Keratinocyte (primary cell): ENCODE data around the gene HHATL. TPM values are rescaled to one million over a fixed set of nuclear protein-coding genes. Genes with fewer than 3 reads are reported as not detected.

ENCODE experiments used
- DNase-seq: peaks from one replicate; pipeline ENCODE4 v3.0.0-alpha.2; 2011; ENCODE audit warnings: low read depth, missing footprints, low spot score
- FAIRE-seq: peaks from 2 replicates; lab custom pipeline; 2011; peaks lifted over from hg19 to GRCh38; lab: Jason Lieb, UNC
- H2AFZ ChIP-seq: 2 replicates; pipeline ENCODE4 v1.6.0; 2012; ENCODE audit warnings: low read length, control low read depth, inconsistent platforms; ENCODE audit not compliant: control insufficient read depth
- H3K27ac ChIP-seq: 2 replicates; pipeline ENCODE4 v1.5.1; 2011; ENCODE audit warnings: low read length; ENCODE audit not compliant: control insufficient read depth, insufficient read depth
- H3K27me3 ChIP-seq: 3 replicates; pipeline ENCODE4 v1.6.0; 2011; ENCODE audit warnings: low read length; ENCODE audit not compliant: control insufficient read depth, insufficient read depth; ENCODE audit errors: extremely low read depth
- H3K36me3 ChIP-seq, 2 experiments: 2 replicates in 1 of 2; 3 replicates in 1 of 2; pipeline ENCODE4 v1.5.1; 2011; ENCODE audit warnings: low read length in 2 of 2, mild to moderate bottlenecking in 1 of 2; ENCODE audit not compliant: control insufficient read depth in 2 of 2, insufficient read depth in 2 of 2; ENCODE audit errors: extremely low read depth in 1 of 2
- H3K4me1 ChIP-seq: 3 replicates; pipeline ENCODE4 v1.5.1; 2011; ENCODE audit warnings: low read length; ENCODE audit not compliant: control insufficient read depth, insufficient read depth; ENCODE audit errors: extremely low read depth
- H3K4me2 ChIP-seq: 3 replicates; pipeline ENCODE4 v1.6.0; 2011; ENCODE audit warnings: low read depth, low read length; ENCODE audit not compliant: control insufficient read depth, insufficient read depth; ENCODE audit errors: extremely low read depth
- H3K4me3 ChIP-seq, 3 experiments: fragments of 200-600 bp in 1 of 3; sonication (generic) in 1 of 3; 2 replicates in 2 of 3; 3 replicates in 1 of 3; pipeline ENCODE4 v1.5.1; 2011 to 2016; ENCODE audit warnings: low read length in 3 of 3, mild to moderate bottlenecking in 3 of 3, control low read depth in 2 of 3, inconsistent platforms in 1 of 3, low read depth in 1 of 3, mixed read lengths in 1 of 3, mixed run types in 1 of 3, moderate library complexity in 1 of 3; ENCODE audit not compliant: control insufficient read depth in 2 of 3, insufficient read depth in 2 of 3; ENCODE audit errors: extremely low read depth in 1 of 3
- H3K79me2 ChIP-seq: 2 replicates; pipeline ENCODE4 v1.6.0; 2012; ENCODE audit warnings: low read length; ENCODE audit not compliant: control insufficient read depth, insufficient read depth
- H3K9ac ChIP-seq: 3 replicates; pipeline ENCODE4 v1.6.0; 2011; ENCODE audit warnings: low read length; ENCODE audit not compliant: control insufficient read depth, insufficient read depth; ENCODE audit errors: extremely low read depth
- H3K9me1 ChIP-seq: 3 replicates; pipeline ENCODE4 v1.6.0; 2011; ENCODE audit warnings: low read length; ENCODE audit not compliant: control insufficient read depth, insufficient read depth; ENCODE audit errors: extremely low read depth
- H3K9me3 ChIP-seq: 2 replicates; pipeline ENCODE4 v1.5.1; 2012; ENCODE audit warnings: low read depth, low read length; ENCODE audit not compliant: control insufficient read depth
- H4K20me1 ChIP-seq: 3 replicates; pipeline ENCODE4 v1.6.0; 2011; ENCODE audit warnings: low read length; ENCODE audit not compliant: control insufficient read depth, insufficient read depth; ENCODE audit errors: extremely low read depth
- EZH2 ChIP-seq: IDR thresholded peaks from one replicate; pipeline ENCODE4 v1.6.1; 2012; ENCODE audit warnings: inconsistent platforms, mild to moderate bottlenecking, low read length, moderate library complexity
- dilution Hi-C: fragments of 300-500 bp; cut with MboI; formaldehyde crosslinking; loops from one replicate; pipeline ENCODE4 v1.7.0; 2020; ENCODE audit warnings: low sequenced_read_pairs; ENCODE audit not compliant: extremely low pct_ligation_motif_present
- polyA plus RNA-seq, 5 experiments: library from polyadenylated mRNA; depleted of rRNA in 3 of 5; stranded (reverse) in 3 of 5; stranded (forward) in 1 of 5; unstranded in 1 of 5; fragments of >200 nt; gene quantifications; 1 replicate in 1 of 5; 2 replicates in 3 of 5; 3 replicates in 1 of 5; pipeline versions ENCODE4 v1.2.1 to v1.2.3, GENCODE V29; 2011 to 2012; ENCODE audit warnings: missing spikeins in 2 of 5, low read depth in 1 of 5, low replicate concordance in 1 of 5
- TF ChIP-seq, protein P1 (sequence below), 3 experiments: IDR thresholded peaks in 1 of 3; conservative IDR thresholded peaks in 1 of 3; optimal IDR thresholded peaks in 1 of 3; 2 replicates in 2 of 3; 3 replicates in 1 of 3; pipeline versions ENCODE3 to v1.5.1; 2011; ENCODE audit warnings: low read length in 3 of 3, mild to moderate bottlenecking in 3 of 3, moderate library complexity in 2 of 3, control low read depth in 1 of 3, inconsistent platforms in 1 of 3; ENCODE audit not compliant: insufficient read depth in 2 of 3; ENCODE audit errors: extremely low read depth in 1 of 3

Gene HHATL
- polyA plus RNA-seq, 1 donor (not counting 4 experiments of a cell fraction or from before 2014, with no cell fraction given), result not detected

DNA sequence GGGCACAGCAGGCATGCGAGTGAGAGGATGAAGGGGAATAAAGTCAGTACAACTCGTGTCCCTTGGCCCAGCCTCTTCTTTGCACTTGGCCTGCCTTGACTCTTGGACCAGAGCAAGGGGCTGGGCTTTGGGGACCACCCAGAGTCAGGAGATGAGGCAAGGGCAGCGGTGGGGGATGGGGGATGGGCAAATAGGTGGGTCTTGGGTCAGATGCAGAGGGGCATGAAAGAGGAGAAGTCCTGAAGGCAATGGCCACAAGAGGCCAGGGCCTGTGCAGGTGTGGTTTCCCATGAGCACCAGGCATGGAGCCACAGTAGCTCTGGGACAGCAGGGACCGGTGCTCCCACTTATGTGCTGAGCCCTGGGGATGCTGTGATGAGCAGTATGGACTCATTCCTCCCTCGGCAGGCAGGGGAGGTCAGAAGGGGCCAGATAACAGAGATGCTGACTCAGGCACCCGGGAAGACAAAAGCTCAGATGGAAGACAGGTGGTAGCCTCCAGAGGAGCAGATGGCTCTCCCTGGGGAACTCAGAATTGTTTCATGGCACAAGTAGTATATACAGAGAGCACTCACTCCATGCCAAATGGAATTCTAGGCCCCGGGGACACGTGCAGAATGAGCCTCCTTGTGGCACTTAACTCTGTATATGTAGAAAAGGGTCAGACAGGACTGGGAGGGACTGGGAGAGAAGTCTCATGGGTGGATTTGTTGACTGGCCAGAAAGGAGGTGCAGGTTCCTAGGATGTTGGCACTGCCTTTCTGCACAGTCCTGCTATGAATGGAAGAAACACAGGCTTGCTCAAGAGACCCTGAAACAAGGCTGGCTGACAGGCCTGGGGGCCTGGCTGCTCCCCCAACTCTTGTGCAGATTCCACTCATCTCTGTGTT lies 34.8 kb downstream of the HHATL start:
- Histone ChIP-seq H3K9ac (no peak overlapping the region), H3K4me1 (peaks cover 4% of the 10 kb centered on the region), H3K27ac (no peak overlapping the region), H3K4me2 (no peak overlapping the region), H3K27me3 (no peaks in the 10 kb centered on the region), H3K9me3 (no peaks in the 10 kb centered on the region), H4K20me1 (no peaks in the 10 kb centered on the region), H3K4me3 (no peak overlapping the region), H3K79me2 (no peaks in the 10 kb centered on the region), H3K9me1 (no peaks in the 10 kb centered on the region), H3K36me3 (peaks cover 0 to 2% of the 10 kb centered on the region in 2 experiments), H2AFZ (no peak overlapping the region)
- FAIRE-seq, result no peak
- dilution Hi-C loops, result no loop called here
- TF ChIP-seq, protein P1, sequence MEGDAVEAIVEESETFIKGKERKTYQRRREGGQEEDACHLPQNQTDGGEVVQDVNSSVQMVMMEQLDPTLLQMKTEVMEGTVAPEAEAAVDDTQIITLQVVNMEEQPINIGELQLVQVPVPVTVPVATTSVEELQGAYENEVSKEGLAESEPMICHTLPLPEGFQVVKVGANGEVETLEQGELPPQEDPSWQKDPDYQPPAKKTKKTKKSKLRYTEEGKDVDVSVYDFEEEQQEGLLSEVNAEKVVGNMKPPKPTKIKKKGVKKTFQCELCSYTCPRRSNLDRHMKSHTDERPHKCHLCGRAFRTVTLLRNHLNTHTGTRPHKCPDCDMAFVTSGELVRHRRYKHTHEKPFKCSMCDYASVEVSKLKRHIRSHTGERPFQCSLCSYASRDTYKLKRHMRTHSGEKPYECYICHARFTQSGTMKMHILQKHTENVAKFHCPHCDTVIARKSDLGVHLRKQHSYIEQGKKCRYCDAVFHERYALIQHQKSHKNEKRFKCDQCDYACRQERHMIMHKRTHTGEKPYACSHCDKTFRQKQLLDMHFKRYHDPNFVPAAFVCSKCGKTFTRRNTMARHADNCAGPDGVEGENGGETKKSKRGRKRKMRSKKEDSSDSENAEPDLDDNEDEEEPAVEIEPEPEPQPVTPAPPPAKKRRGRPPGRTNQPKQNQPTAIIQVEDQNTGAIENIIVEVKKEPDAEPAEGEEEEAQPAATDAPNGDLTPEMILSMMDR (optimal IDR thresholded peaks at IDR 0.05 in 1 of 3, IDR thresholded peaks at IDR 0.05 in 1 of 3, conservative IDR thresholded peaks at IDR 0.05 in 1 of 3; ENCODE audit: extremely low read depth in 1 of 3, insufficient read depth in 2 of 3, low read length in 3 of 3), result no peak
- no peak for TF ChIP-seq EZH2
- DNase-seq, result no peak

DNA sequence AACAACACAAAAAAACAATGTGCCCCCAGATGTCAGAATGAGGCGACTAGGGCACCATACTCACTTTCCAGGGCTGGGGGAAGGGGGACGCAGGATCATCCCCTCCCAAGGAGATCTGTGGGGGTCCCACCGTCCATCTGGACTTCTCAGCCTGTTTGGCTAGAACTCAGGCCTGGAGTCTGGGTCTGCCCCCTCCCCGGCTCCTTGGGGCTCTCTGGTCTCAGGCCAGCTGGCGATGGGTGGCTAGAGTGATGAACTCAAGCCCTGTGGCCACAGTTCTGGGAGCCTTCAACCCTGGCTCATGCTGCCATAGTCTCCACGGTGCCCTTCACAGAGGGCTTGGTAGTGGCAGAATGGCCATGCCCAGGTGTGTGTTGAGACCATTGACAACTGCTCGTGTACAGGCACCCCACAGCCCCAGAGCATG lies 35.5 kb downstream of the HHATL start:
- H4K20me1 ChIP-seq, result no peaks in the 10 kb centered on the region
- H3K4me1 ChIP-seq, result peaks cover 4% of the 10 kb centered on the region
- H3K79me2 ChIP-seq, result no peaks in the 10 kb centered on the region
- no peak overlapping the region for H3K27ac ChIP-seq
- no peaks in the 10 kb centered on the region for H3K9me3 ChIP-seq
- no peaks in the 10 kb centered on the region for H3K9me1 ChIP-seq
- TF ChIP-seq EZH2, result no peak
- TF ChIP-seq, protein P1 (optimal IDR thresholded peaks at IDR 0.05 in 1 of 3, IDR thresholded peaks at IDR 0.05 in 1 of 3, conservative IDR thresholded peaks at IDR 0.05 in 1 of 3; ENCODE audit: extremely low read depth in 1 of 3, insufficient read depth in 2 of 3, low read length in 3 of 3), result no peak
- no peak overlapping the region for H3K9ac ChIP-seq
- H3K36me3 ChIP-seq, result peaks cover 0 to 3% of the 10 kb centered on the region in 2 experiments
- DNase-seq, result no peak
- FAIRE-seq, result no peak
- dilution Hi-C loops, result no loop called here
- no peak overlapping the region for H3K4me2 ChIP-seq
- H3K27me3 ChIP-seq, result no peaks in the 10 kb centered on the region
- H3K4me3 ChIP-seq, result no peak overlapping the region
- H2AFZ ChIP-seq, result no peak overlapping the region
